GM12878 (cell line): ENCODE results near the gene PRR12. TPM values are rescaled to one million over a fixed set of nuclear protein-coding genes. Genes with fewer than 3 reads are reported as not detected.
"Not testable (repeated sequence)": the region's sequence is repeated elsewhere in the genome, so short reads cannot be mapped to it uniquely, and the experiment has no call there.

Source experiments
- ATAC-seq: fragments of 200-7000 bp; cut with Tn5 transposase; 3 replicates; pipeline ENCODE4 v1.9.1; 2020; ENCODE audit warnings: mild to moderate bottlenecking, moderate library complexity
- BruUV-seq: library from RNA; stranded (reverse); fragments of 400-500 nt; replicated peaks from 2 replicates; lab custom pipeline; 2021; lab: Mats Ljungman, UMichigan
- CTCF ChIA-PET: fragments of 300-600 bp; sonication (Branson Sonifier 250); formaldehyde crosslinking; extraction: SDS; loops from one replicate; lab custom pipeline; 2021; ENCODE audit warnings: inconsistent platforms; lab: Yijun Ruan, JAX
- POLR2A ChIA-PET: fragments of 350-600 bp; formaldehyde crosslinking; extraction: SDS; loops from one replicate; lab custom pipeline; 2021; ENCODE audit warnings: inconsistent platforms; lab: Charles Lee
- RAD21 ChIA-PET: fragments of 300-600 bp; sonication (Branson Sonifier 250); formaldehyde crosslinking; loops from one replicate; lab custom pipeline; 2023; ENCODE audit warnings: antibody characterized with exemption; ENCODE audit not compliant: unreplicated experiment; lab: Charles Lee
- SMC1A ChIA-PET: fragments of 300-600 bp; sonication (Branson Sonifier 250); formaldehyde crosslinking; loops from one replicate; lab custom pipeline; 2023; ENCODE audit not compliant: unreplicated experiment, uncharacterized antibody; lab: Charles Lee
- DNase-seq: peaks from one replicate; pipeline ENCODE4 v3.0.0-alpha.2; 2011; ENCODE audit warnings: low read depth, low spot score
- FAIRE-seq: peaks from 3 replicates; lab custom pipeline; 2011; peaks lifted over from hg19 to GRCh38; lab: Jason Lieb, UNC
- H2AFZ ChIP-seq: 2 replicates; pipeline ENCODE4 v1.6.0; 2011; ENCODE audit warnings: low read depth, low read length, control low read depth; ENCODE audit not compliant: control insufficient read depth
- H3K27ac ChIP-seq: 2 replicates; pipeline ENCODE4 v1.5.1; 2011; ENCODE audit warnings: control low read depth; ENCODE audit not compliant: control insufficient read depth, insufficient read depth
- H3K27me3 ChIP-seq, 2 experiments: replicated peaks in 1 of 2; 2 replicates each; pipeline versions ENCODE4 v1.6.0 to v1.6.1; 2011; ENCODE audit warnings: low read length in 1 of 2; ENCODE audit not compliant: control insufficient read depth in 2 of 2, insufficient read depth in 2 of 2
- H3K36me3 ChIP-seq, 2 experiments: 2 replicates each; pipeline ENCODE4 v1.5.1; 2011; ENCODE audit warnings: low read length in 1 of 2; ENCODE audit not compliant: control insufficient read depth in 2 of 2, insufficient read depth in 2 of 2
- H3K4me1 ChIP-seq: 2 replicates; pipeline ENCODE4 v1.6.1; 2011; ENCODE audit warnings: mild to moderate bottlenecking, low read length, moderate library complexity, mixed read lengths; ENCODE audit not compliant: control insufficient read depth, insufficient read depth
- H3K4me2 ChIP-seq: 2 replicates; pipeline ENCODE4 v1.6.0; 2011; ENCODE audit warnings: control low read depth; ENCODE audit not compliant: control insufficient read depth, insufficient read depth
- H3K4me3 ChIP-seq: fragments of 200-600 bp; sonication (generic); 2 replicates; pipeline ENCODE4 v1.5.1; 2016
- H3K79me2 ChIP-seq: 2 replicates; pipeline ENCODE4 v1.6.0; 2011; ENCODE audit warnings: low read length; ENCODE audit not compliant: control insufficient read depth, insufficient read depth
- H3K9ac ChIP-seq: 2 replicates; pipeline ENCODE4 v1.8.0; 2011; ENCODE audit warnings: low read length, control low read depth, mixed read lengths; ENCODE audit not compliant: control insufficient read depth, insufficient read depth
- H3K9me3 ChIP-seq: replicated peaks from 3 replicates; pipeline ENCODE4 v1.5.1; 2011; ENCODE audit warnings: mild to moderate bottlenecking, low read length; ENCODE audit not compliant: control insufficient read depth, insufficient read depth
- H4K20me1 ChIP-seq: 2 replicates; pipeline ENCODE4 v1.6.0; 2011; ENCODE audit not compliant: control insufficient read depth, insufficient read depth
- GATAD2B ChIP-seq: fragments of 450-650 bp; conservative IDR thresholded peaks from 2 replicates; pipeline ENCODE4 v1.6.1; 2017; ENCODE audit warnings: low read depth, mild to moderate bottlenecking, moderate library complexity
- IKZF2 ChIP-seq, 2 experiments: fragments of 450-650 bp; IDR thresholded peaks; 2 replicates each; pipeline ENCODE4 v1.6.1; 2017; ENCODE audit warnings: mild to moderate bottlenecking in 2 of 2, moderate library complexity in 2 of 2
- KLF5 ChIP-seq: fragments of 450-650 bp; IDR thresholded peaks from 2 replicates; pipeline ENCODE4 v1.6.1; 2014; ENCODE audit warnings: mild to moderate bottlenecking; ENCODE audit not compliant: partially characterized antibody
- MYB ChIP-seq: fragments of 150-350 bp; IDR thresholded peaks from 2 replicates; pipeline ENCODE4 v1.6.1; 2014; ENCODE audit warnings: mild to moderate bottlenecking, low read depth, low read length, borderline replicate concordance
- PML ChIP-seq: IDR thresholded peaks from 2 replicates; pipeline ENCODE4 v1.6.1; 2012; ENCODE audit warnings: low read length, inconsistent platforms
- RAD21 ChIP-seq: IDR thresholded peaks from 2 replicates; pipeline ENCODE4 v1.6.1; 2011; ENCODE audit warnings: mild to moderate bottlenecking, low read depth, low read length, moderate library complexity; ENCODE audit not compliant: insufficient read depth
- SIX5 ChIP-seq: IDR thresholded peaks from 2 replicates; pipeline ENCODE4 v1.6.1; 2011; ENCODE audit warnings: mild to moderate bottlenecking, low read depth, low read length, moderate library complexity; ENCODE audit not compliant: severe bottlenecking
- SMARCA5 ChIP-seq: fragments of 450-650 bp; IDR thresholded peaks from 2 replicates; pipeline ENCODE4 v1.6.1; 2017; ENCODE audit warnings: mild to moderate bottlenecking
- WGBS: methylation state at CpG from one replicate; pipeline ENCODE4 v1.1.6; 2016; ENCODE audit warnings: low lambda C conversion rate; ENCODE audit not compliant: insufficient replicate concordance, insufficient coverage; ENCODE audit errors: missing lambda C conversion rate; 5-methylcytosine and 5-hydroxymethylcytosine counted together
- in situ Hi-C: fragments of 300-500 bp; cut with MboI; formaldehyde crosslinking; loops from 9 replicates; pipeline ENCODE4 v1.14.3; 2018; ENCODE audit warnings: mixed read lengths
- intact Hi-C: fragments of 100-400 bp; cut with micrococcal nuclease; formaldehyde crosslinking; loops from one replicate; pipeline ENCODE4 v1.14.2; 2022; ENCODE audit not compliant: unreplicated experiment
- polyA plus RNA-seq, 11 experiments: library from polyadenylated mRNA; depleted of rRNA in 4 of 11; unstranded in 6 of 11; stranded (reverse) in 5 of 11; fragments of >200 nt; fragmentation: Nextera tagmentation in 4 of 11; fragmentation: Illumina TruSeq in 1 of 11; extraction: Ambion mirVana in 4 of 11; extraction: Trizol in 1 of 11; gene quantifications; 1 replicate in 1 of 11; 2 replicates in 10 of 11; pipeline versions ENCODE4 v1.2.1 to v1.2.3, GENCODE V29; 2011 to 2016; ENCODE audit warnings: inconsistent platforms in 2 of 11, missing spikeins in 2 of 11, low read depth in 1 of 11
- total RNA-seq, 4 experiments: library from RNA; depleted of rRNA in 3 of 4; stranded (reverse); fragments of >200 nt in 3 of 4; fragmentation: Illumina TruSeq in 1 of 4; extraction: Trizol in 1 of 4; gene quantifications; 2 replicates each; pipeline versions ENCODE4 v1.2.1 to v1.2.3, GENCODE V29; 2013 to 2021
- TF ChIP-seq, protein P1 (sequence below): IDR thresholded peaks from 2 replicates; pipeline ENCODE4 v1.6.1; 2011; ENCODE audit warnings: borderline replicate concordance, low read depth, mild to moderate bottlenecking, moderate library complexity, low read length; ENCODE audit not compliant: insufficient read depth, poor library complexity, severe bottlenecking

PRR12 gene
- total and polyA plus RNA-seq, 10 of the 15 experiments (the other 5 are each of a cell fraction or from before 2014, with no cell fraction given) = 0.02 to 25.3 (median 1.6) TPM

DNA sequence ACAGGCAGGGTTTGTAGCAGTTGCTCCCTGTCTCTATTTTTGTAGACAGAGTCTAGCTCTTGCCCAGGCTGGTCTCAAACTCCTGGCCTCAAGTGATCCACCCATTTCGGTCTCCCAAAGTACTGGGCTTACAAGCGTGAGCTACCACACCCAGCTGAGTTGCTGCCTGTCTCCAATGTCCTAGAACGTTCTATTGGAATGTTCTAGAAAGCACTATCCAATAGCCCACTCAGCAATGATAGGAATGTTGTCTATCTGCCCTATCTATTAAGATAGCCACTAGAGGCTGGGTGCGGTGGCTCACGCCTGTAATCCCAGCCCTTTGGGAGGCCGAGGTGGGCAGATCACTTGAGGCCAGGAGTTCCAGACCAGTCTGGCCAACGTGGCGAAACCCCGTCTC is 42.3 kb downstream of the PRR12 start:
- BruUV-seq, RAD21 ChIA-PET, H4K20me1 ChIP-seq, in situ Hi-C loops, SMC1A ChIA-PET, H3K9ac ChIP-seq, H3K79me2 ChIP-seq, H3K4me1 ChIP-seq, ATAC-seq, H3K9me3 ChIP-seq, H3K36me3 ChIP-seq, H2AFZ ChIP-seq, DNase-seq, intact Hi-C loops, H3K4me3 ChIP-seq, H3K27ac ChIP-seq, H3K27me3 ChIP-seq, FAIRE-seq, H3K4me2 ChIP-seq, CTCF ChIA-PET: not testable (repeated sequence)
- POLR2A ChIA-PET = interaction anchor here (0.6 kb wide), 1 partner anchor 458 kb away, joined by 3 read pairs; no protein-coding TSS in a partner anchor
- 87% methylated on average over 9 of the region's 9 CpGs for WGBS

DNA sequence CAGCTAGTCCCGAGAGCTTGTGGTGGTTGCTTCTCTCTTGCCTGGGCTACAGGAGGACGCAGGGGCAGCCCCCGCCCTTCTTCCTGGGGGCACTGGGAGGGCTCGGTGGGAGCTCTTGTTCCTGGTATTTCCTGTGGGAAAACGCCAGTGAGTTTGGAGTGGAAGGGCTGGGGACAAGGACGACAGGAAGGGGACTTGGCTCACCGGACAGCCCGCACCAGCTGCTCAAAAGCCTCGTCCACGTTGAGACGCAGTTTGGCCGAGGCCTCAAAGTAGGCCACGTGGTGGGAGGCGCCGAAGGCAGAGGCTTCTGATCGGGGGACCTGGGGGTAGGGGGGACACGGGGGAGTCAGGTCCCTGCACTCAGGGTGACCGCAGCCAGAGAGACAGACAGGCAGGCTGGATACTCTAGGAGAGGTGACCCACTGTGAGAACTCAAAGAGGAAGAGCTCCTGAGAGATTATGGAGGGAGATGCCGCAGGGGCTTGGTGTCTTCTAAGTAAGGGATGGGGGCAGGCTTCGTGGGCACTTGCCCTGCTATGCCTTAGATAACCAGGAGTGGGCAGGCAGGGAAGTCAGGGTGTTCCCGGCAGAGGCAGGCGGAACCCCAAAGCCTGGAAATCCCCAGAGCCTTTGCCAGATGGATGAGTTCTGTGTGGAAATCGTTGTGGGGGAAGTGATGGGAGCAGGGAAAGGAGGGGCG is 44.7 kb downstream of the PRR12 start:
- FAIRE-seq (no peak), ATAC-seq (no peak), DNase-seq (no peak)
- ChIA-PET CTCF (interaction anchor here (0.6 to 1.4 kb wide), 3 partner anchors 45 to 1363 kb away, joined by 3 to 4 read pairs (median 3); partner anchors contain the start of gene IL4I1), POLR2A (interaction anchor here (0.6 to 1.2 kb wide), 2 partner anchors 40 to 143 kb away, joined by 3 to 4 read pairs; no protein-coding TSS in a partner anchor), RAD21 (no interaction called here), SMC1A (no interaction called here)
- TF ChIP-seq KLF5 (no peak), MYB (no peak), GATAD2B (no peak), PML (no peak), SMARCA5 (no peak), RAD21 (no peak), IKZF2 (IDR thresholded peaks at IDR 0.05) (no peak), SIX5 (no peak)
- TF ChIP-seq, protein P1, sequence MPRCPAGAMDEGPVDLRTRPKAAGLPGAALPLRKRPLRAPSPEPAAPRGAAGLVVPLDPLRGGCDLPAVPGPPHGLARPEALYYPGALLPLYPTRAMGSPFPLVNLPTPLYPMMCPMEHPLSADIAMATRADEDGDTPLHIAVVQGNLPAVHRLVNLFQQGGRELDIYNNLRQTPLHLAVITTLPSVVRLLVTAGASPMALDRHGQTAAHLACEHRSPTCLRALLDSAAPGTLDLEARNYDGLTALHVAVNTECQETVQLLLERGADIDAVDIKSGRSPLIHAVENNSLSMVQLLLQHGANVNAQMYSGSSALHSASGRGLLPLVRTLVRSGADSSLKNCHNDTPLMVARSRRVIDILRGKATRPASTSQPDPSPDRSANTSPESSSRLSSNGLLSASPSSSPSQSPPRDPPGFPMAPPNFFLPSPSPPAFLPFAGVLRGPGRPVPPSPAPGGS = no peak
- H3K4me3 ChIP-seq = no peak overlapping the region
- no peak overlapping the region for H3K9ac ChIP-seq
- BruUV-seq = no TSS peak
- H3K27ac ChIP-seq = no peak overlapping the region
- H3K36me3 ChIP-seq = no peaks in the 10 kb centered on the region
- no peak overlapping the region for H3K4me2 ChIP-seq
- H3K27me3 ChIP-seq = no peaks in the 10 kb centered on the region
- H4K20me1 ChIP-seq = no peaks in the 10 kb centered on the region
- peaks cover 1% of the 10 kb centered on the region for H3K79me2 ChIP-seq
- H3K9me3 ChIP-seq = no peaks in the 10 kb centered on the region
- peaks cover 5% of the 10 kb centered on the region for H3K4me1 ChIP-seq
- H2AFZ ChIP-seq = no peak overlapping the region
- in situ Hi-C loops (no loop called here), intact Hi-C loops (no loop called here)
- WGBS = 32% methylated on average over 23 of the region's 24 CpGs
